Glomerular visceral epithelial cell (primary cell): ENCODE data around the gene SFI1.
"Not testable (repeated sequence)": the region's sequence is repeated elsewhere in the genome, so short reads cannot be mapped to it uniquely, and the experiment has no call there.

Experiments
- DNase-seq: peaks from one replicate; pipeline ENCODE4 v3.0.0-alpha.2; 2016; ENCODE audit errors: extremely low spot score

The SFI1 gene

GRCh38 chr22:31492151-31492550, 4.2 kb upstream of the SFI1 start:
- no peak for DNase-seq

GRCh38 chr22:31493355-31493754, 3.0 kb upstream of the SFI1 start:
- DNase-seq: not testable (repeated sequence)

- no peak for DNase-seq
Observed at GRCh38 chr22:31495343-31495742, 993 bp upstream of the SFI1 start.

- no peak for DNase-seq
Observed at GRCh38 chr22:31496735-31497146, 405 bp downstream of the SFI1 start.

- no peak for DNase-seq
Observed at GRCh38 chr22:31497148-31497938, 1.0 kb downstream of the SFI1 start.

GRCh38 chr22:31501738-31502137, 5.4 kb downstream of the SFI1 start:
- no peak for DNase-seq

- DNase-seq: no peak
Observed at GRCh38 chr22:31503211-31503964, 7.1 kb downstream of the SFI1 start.

- no peak for DNase-seq
Observed at GRCh38 chr22:31504282-31504681, 7.9 kb downstream of the SFI1 start.

- DNase-seq: not testable (repeated sequence)
Observed at GRCh38 chr22:31507517-31507916, 11.2 kb downstream of the SFI1 start.

GRCh38 chr22:31508536-31508935, 12.2 kb downstream of the SFI1 start:
- no peak for DNase-seq

GRCh38 chr22:31509061-31509762, 12.9 kb downstream of the SFI1 start:
- no peak for DNase-seq

- DNase-seq: no peak
Observed at GRCh38 chr22:31520051-31520450, 23.7 kb downstream of the SFI1 start.

- DNase-seq: not testable (repeated sequence)
Observed at GRCh38 chr22:31524132-31524531, 27.8 kb downstream of the SFI1 start.

- DNase-seq: no peak
Observed at GRCh38 chr22:31526270-31526669, 29.9 kb downstream of the SFI1 start.

GRCh38 chr22:31530823-31531195, 34.5 kb downstream of the SFI1 start:
- no peak for DNase-seq

GRCh38 chr22:31532060-31532459, 35.7 kb downstream of the SFI1 start:
- DNase-seq: no peak

GRCh38 chr22:31533374-31533773, 37.0 kb downstream of the SFI1 start:
- DNase-seq: no peak

- no peak for DNase-seq
Observed at GRCh38 chr22:31537019-31537535, 40.7 kb downstream of the SFI1 start.

GRCh38 chr22:31538815-31539214, 42.5 kb downstream of the SFI1 start:
- DNase-seq: no peak

GRCh38 chr22:31540166-31540565, 43.8 kb downstream of the SFI1 start:
- not testable (repeated sequence) for DNase-seq

GRCh38 chr22:31540966-31541365, 44.6 kb downstream of the SFI1 start:
- no peak for DNase-seq
